T-cell (primary cell): Measurements from ENCODE around the gene ADAM22. TPM values are rescaled to one million over a fixed set of nuclear protein-coding genes. Genes with fewer than 3 reads are reported as not detected.

Experiments
- ATAC-seq, 4 experiments: fragments of 200-7000 bp in 3 of 4; fragments of 150-1000 bp in 1 of 4; cut with Tn5 transposase; replicated peaks in 1 of 4; 1 replicate in 3 of 4; 2 replicates in 1 of 4; pipeline ENCODE4 v1.10.0; 2021; ENCODE audit warnings: moderate library complexity in 3 of 4, mild to moderate bottlenecking in 2 of 4, moderate number of reproducible peaks in 1 of 4
- CTCF ChIA-PET, 2 donors: fragments of 300-600 bp; sonication (Branson Sonifier 250); formaldehyde crosslinking; loops; one replicate each; lab custom pipeline; 2022; ENCODE audit warnings: antibody characterized with exemption in 2 of 2; lab: Charles Lee
- POLR2A ChIA-PET, 2 donors: fragments of 300-600 bp; sonication (Branson Sonifier 250); formaldehyde crosslinking; loops; one replicate each; lab custom pipeline; 2022; ENCODE audit warnings: antibody characterized with exemption in 2 of 2; lab: Charles Lee
- DNase-seq, 35 experiments: peaks; one replicate each; pipeline versions ENCODE4 v3.0.0 to v3.0.0-alpha.2; 2013 to 2023
- H3K27ac ChIP-seq: one replicate; pipeline ENCODE4 v1.5.1; 2013; ENCODE audit warnings: low read length
- H3K27me3 ChIP-seq, 2 experiments: replicated peaks in 1 of 2; 1 replicate in 1 of 2; 2 replicates in 1 of 2; pipeline versions ENCODE4 v1.6.1 to v1.7.0; 2013; ENCODE audit warnings: low read length in 1 of 2, mixed read lengths in 1 of 2; ENCODE audit not compliant: control insufficient read depth in 2 of 2, insufficient read depth in 2 of 2; ENCODE audit errors: extremely low read depth in 1 of 2
- H3K36me3 ChIP-seq, 2 donors: 1 replicate in 1 of 2; 2 replicates in 1 of 2; pipeline versions ENCODE4 v1.6.1 to v1.7.0; 2013; ENCODE audit warnings: low read length in 1 of 2; ENCODE audit not compliant: control insufficient read depth in 2 of 2, insufficient read depth in 1 of 2; ENCODE audit errors: extremely low read depth in 1 of 2
- H3K4me1 ChIP-seq, 2 experiments: 1 replicate in 1 of 2; 2 replicates in 1 of 2; pipeline versions ENCODE4 v1.6.1 to v1.7.0; 2013; ENCODE audit warnings: low read length in 2 of 2, mixed read lengths in 1 of 2; ENCODE audit not compliant: insufficient read depth in 2 of 2, control insufficient read depth in 1 of 2; ENCODE audit errors: extremely low read depth in 1 of 2
- H3K4me3 ChIP-seq, 2 donors: 1 replicate in 1 of 2; 2 replicates in 1 of 2; pipeline versions ENCODE4 v1.5.1 to v1.7.0; 2013; ENCODE audit warnings: mild to moderate bottlenecking in 2 of 2, low read length in 1 of 2, moderate library complexity in 1 of 2; ENCODE audit not compliant: control insufficient read depth in 1 of 2; ENCODE audit errors: extremely low read depth in 1 of 2
- H3K9me3 ChIP-seq: 2 replicates; pipeline ENCODE4 v1.7.0; 2013
- H3K27ac Mint-ChIP-seq, 2 donors: one replicate each; pipeline ENCODE4 v1.8.0; 2020 to 2021; ENCODE audit warnings: mild to moderate bottlenecking in 2 of 2, mixed read lengths in 2 of 2
- H3K27me3 Mint-ChIP-seq, 2 donors: one replicate each; pipeline ENCODE4 v1.8.0; 2021 to 2022; ENCODE audit warnings: mixed read lengths in 2 of 2
- H3K36me3 Mint-ChIP-seq: one replicate; pipeline ENCODE4 v1.8.0; 2021; ENCODE audit warnings: mixed read lengths
- H3K4me1 Mint-ChIP-seq, 3 donors: one replicate each; pipeline ENCODE4 v1.8.0; 2020 to 2022; ENCODE audit warnings: mixed read lengths in 3 of 3, mild to moderate bottlenecking in 1 of 3
- H3K4me3 Mint-ChIP-seq, 3 donors: one replicate each; pipeline ENCODE4 v1.8.0; 2020 to 2022; ENCODE audit warnings: mild to moderate bottlenecking in 3 of 3, mixed read lengths in 3 of 3, moderate library complexity in 3 of 3
- H3K9me3 Mint-ChIP-seq, 3 donors: one replicate each; pipeline ENCODE4 v1.8.0; 2020 to 2022; ENCODE audit warnings: mixed read lengths in 3 of 3
- WGBS: methylation state at CpG from one replicate; pipeline ENCODE4 v1.1.5; 2013; ENCODE audit warnings: missing lambda C conversion rate; ENCODE audit not compliant: insufficient coverage; 5-methylcytosine and 5-hydroxymethylcytosine counted together
- total RNA-seq, 35 experiments: library from RNA in 6 of 35; stranded (reverse) in 6 of 35; fragments of 120-200 nt in 1 of 35; gene quantifications; one replicate each; pipeline versions ENCODE4 v1.2.1 to v1.2.4 and lab custom pipeline; 2013 to 2026

Gene ADAM22
- total RNA-seq, 5 donors from 2014 or later (not counting 1 experiment from before 2014, with no cell fraction given): 2.9 to 5.6 (median 4.3) TPM

DNA sequence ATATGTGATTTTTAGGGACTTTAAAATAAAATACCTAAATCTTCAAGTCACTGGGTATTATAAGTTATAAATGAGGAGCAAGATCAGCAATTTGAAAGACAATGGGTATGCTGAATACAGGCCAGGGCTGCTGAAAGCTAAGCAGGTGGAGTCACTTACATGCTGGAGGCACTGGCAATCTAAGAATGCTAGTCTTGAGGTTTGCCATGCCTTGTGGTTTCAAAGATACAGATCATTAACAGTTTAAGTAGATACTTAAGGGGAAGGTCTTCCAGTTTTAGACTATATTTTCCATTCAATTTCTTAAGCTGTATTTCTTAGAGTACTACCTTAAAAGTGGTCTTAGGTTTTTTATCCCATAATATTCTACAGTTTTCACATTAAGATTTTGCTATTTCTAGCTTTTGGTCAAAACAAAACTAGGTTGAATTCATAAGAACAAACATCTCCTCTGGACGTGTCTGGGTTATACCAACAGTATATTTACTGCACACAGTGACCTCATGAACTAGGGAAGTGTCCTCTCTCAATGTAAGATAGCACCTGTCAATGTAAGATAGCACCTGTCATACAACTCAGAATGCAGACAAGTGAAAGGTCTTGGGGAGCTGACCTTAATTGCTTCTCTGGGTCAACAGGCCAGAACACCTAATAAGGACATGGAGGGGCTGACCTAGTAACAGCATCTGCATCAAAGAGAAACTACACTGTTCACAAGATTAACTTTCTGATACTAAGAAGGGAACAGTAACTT is 283.8 kb downstream of the ADAM22 start:
- Histone ChIP-seq H3K36me3 (peaks cover 0 to 37% of the 10 kb centered on the region in 2 donors), H3K9me3 (no peaks in the 10 kb centered on the region), H3K4me1 (peaks cover 14 to 17% of the 10 kb centered on the region in 2 experiments), H3K27me3 (no peaks in the 10 kb centered on the region), H3K27ac (peak overlapping the region; percentile 73), H3K4me3 (peak overlapping the region in 1 of 2 donors; percentile 77)
- Mint-ChIP-seq H3K36me3 (peaks cover 26% of the 10 kb centered on the region), H3K9me3 (no peaks in the 10 kb centered on the region), H3K4me3 (peak overlapping the region; percentile 89 to 98 (median 97)), H3K4me1 (peaks cover 41 to 58% (median 52%) of the 10 kb centered on the region in 3 donors), H3K27ac (peak overlapping the region; percentile 83 to 87), H3K27me3 (no peaks in the 10 kb centered on the region)
- DNase-seq (peak in 1 of 35 experiments; percentile 42), ATAC-seq (no peak)
- CTCF ChIA-PET: interaction anchor here (1.0 to 1.3 kb wide), 2 partner anchors 10 to 59 kb away, joined by 3 to 5 read pairs; no protein-coding TSS in a partner anchor
- POLR2A ChIA-PET: interaction anchor here in 1 of 2 donors (0.7 kb wide), 1 partner anchor 998 kb away, joined by 3 read pairs; the partner anchor contains the start of gene TMEM243
- no CpG with 5 or more reads among the region's 1 CpG for WGBS

DNA sequence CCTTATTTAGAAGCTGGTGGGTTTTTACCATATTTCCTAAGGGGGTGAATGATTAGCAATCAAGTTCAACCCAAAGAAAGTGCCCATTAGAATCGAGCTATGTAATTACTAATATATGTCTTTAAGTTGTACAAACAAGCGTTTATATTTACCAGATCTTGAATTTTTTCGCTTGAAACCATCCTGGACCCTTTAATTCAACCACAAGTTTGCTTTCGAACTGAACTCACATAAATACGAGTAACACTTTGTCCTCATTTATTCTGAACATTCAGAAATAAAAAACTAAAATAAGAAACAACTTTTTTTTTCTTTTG is 284.3 kb downstream of the ADAM22 start:
- Mint-ChIP-seq H3K4me1 (peaks cover 38 to 53% (median 52%) of the 10 kb centered on the region in 3 donors), H3K9me3 (no peaks in the 10 kb centered on the region), H3K4me3 (peak overlapping the region; percentile 89 to 98 (median 97)), H3K36me3 (peaks cover 21% of the 10 kb centered on the region), H3K27me3 (no peaks in the 10 kb centered on the region), H3K27ac (peak overlapping the region; percentile 83 to 87)
- POLR2A ChIA-PET: interaction anchor here in 1 of 2 donors (0.7 kb wide), 1 partner anchor 999 kb away, joined by 3 read pairs; the partner anchor contains the start of gene TMEM243
- Histone ChIP-seq H3K27me3 (no peaks in the 10 kb centered on the region), H3K36me3 (peaks cover 0 to 32% of the 10 kb centered on the region in 2 donors), H3K4me1 (peaks cover 14 to 17% of the 10 kb centered on the region in 2 experiments), H3K9me3 (no peaks in the 10 kb centered on the region), H3K4me3 (peak overlapping the region; percentile 77 to 84), H3K27ac (peak overlapping the region; percentile 73)
- no peak for ATAC-seq
- CTCF ChIA-PET: interaction anchor here (0.6 to 1.3 kb wide), 3 partner anchors 11 to 59 kb away, joined by 3 to 5 read pairs (median 3); no protein-coding TSS in a partner anchor
- no peak for DNase-seq
- WGBS: 0% methylated on average over 2 of the region's 5 CpGs

DNA sequence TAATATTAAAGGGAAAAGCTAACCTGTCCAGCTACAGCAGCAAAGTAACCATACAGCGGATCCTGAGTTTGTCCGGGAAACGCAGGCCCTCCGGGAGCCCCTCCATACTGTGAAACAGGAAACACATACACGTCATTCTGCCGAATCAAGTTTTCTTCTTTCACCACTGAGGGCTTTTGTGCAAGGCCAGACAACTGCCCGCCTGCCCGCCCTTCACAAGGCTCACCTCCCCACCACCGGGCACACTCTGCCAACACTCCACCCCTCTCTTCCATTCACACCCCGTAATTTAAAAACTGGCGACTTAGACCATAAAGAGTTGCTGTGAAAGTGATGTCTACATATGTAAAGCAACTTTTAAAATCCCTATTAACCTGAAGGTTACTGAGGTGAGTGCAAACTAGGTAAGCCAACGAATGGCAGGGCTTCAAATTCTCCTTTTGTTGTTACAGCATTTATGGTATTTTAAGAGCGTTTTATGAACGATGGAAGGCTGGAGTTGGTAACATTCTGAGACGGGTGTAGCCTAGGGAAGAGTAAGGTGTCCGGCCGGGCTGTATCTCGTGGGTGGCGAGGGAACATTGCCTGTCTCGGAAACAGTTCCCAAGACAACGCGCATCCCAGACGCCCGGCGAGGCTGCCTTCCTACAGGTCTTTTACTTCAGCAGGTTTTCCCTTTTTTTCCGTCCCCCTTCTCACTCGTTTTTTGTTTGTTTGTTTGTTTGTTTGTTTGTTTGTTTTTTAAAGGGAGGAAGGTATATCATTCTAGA is 285.0 kb downstream of the ADAM22 start:
- H3K9me3 ChIP-seq: no peaks in the 10 kb centered on the region
- ChIA-PET CTCF (interaction anchor here (0.6 to 1.3 kb wide), 3 partner anchors 11 to 60 kb away, joined by 3 to 5 read pairs (median 3); no protein-coding TSS in a partner anchor), POLR2A (interaction anchor here in 1 of 2 donors (0.7 kb wide), 1 partner anchor 1000 kb away, joined by 3 read pairs; the partner anchor contains the start of gene TMEM243)
- no peak for ATAC-seq
- peaks cover 14 to 17% of the 10 kb centered on the region in 2 experiments for H3K4me1 ChIP-seq
- H3K27me3 ChIP-seq: no peaks in the 10 kb centered on the region
- Mint-ChIP-seq H3K4me1 (peaks cover 32 to 49% (median 49%) of the 10 kb centered on the region in 3 donors), H3K36me3 (peaks cover 17% of the 10 kb centered on the region), H3K27me3 (no peaks in the 10 kb centered on the region), H3K9me3 (no peaks in the 10 kb centered on the region), H3K4me3 (peak overlapping the region; percentile 89 to 98 (median 97)), H3K27ac (peak overlapping the region; percentile 83 to 87)
- peaks cover 0 to 27% of the 10 kb centered on the region in 2 donors for H3K36me3 ChIP-seq
- H3K4me3 ChIP-seq: peak overlapping the region; percentile 77 to 84
- DNase-seq: peak in 21 of 35 experiments; percentile 0 to 59 (median 11)
- peak overlapping the region; percentile 73 for H3K27ac ChIP-seq
- whole genome bisulfite sequencing: 2% methylated on average over 11 of the region's 27 CpGs

DNA sequence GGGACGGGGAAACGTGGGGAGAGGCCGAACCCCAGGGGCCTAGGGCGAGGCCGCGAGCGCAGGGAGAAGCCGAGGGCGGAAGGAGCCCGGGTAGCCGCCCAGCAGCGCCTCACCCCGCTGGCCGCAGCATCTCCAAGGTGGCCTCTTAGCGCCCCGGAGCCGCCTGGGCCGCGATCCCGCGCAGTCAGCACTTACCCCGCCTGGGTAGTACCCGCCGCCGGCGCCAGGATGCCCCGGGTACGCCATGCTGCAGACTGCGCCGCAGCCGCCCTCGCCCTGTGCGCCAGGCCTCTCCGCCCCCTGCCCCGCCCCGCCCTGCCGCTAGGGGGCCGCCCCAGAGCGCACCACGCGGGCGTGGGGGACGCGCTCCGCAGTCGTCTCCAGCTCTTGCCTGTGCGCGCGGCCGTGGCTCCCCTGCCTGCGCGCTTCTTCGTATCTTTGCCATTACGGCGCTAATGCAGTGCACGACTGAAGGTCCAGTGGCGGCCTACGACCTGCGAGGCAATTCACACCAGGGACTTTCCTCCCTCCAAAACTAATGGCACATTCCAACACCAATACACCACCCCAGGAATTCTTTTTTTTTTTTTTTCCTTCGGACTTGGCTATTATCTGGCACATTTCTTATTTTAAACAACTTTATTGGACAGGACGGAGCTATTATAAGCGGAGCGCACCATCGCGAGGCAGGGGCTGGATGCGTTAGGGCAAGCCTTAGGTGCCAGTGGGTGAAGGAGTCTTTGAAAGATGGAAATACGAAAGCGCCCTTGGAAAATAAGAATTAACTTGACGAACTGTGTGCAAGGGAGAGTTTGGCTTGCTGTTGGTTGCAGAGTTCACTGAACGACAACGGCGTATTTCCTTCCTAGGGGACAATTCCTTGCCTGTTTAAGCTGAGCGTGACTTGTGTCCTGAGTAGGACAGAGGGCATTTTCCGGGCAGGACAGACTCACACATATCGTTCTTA is 286.0 kb downstream of the ADAM22 start, which contains the start of gene SRI:
Gene SRI, minus strand, starts transcription at position 258 of the 967 bp plus-strand sequence. Its CDS starts 12 bp downstream, at position 246.
- H3K9me3 ChIP-seq: no peaks in the 10 kb centered on the region
- H3K4me3 ChIP-seq: peak within 1 kb of the TSS; percentile 77 to 94
- peak; percentile 85 to 95 (median 90) for DNase-seq
- WGBS: under 1% methylated on average over 71 of the region's 75 CpGs
- Mint-ChIP-seq H3K9me3 (no peaks in the 10 kb centered on the region), H3K4me1 (peaks cover 28 to 43% (median 42%) of the 10 kb centered on the region in 3 donors), H3K36me3 (peaks cover 9% of the 10 kb centered on the region), H3K4me3 (peak within 1 kb of the TSS; percentile 89 to 98 (median 97)), H3K27me3 (no peaks in the 10 kb centered on the region), H3K27ac (peak within 1 kb of the TSS; percentile 94 to 95)
- ATAC-seq: peak; percentile 95 to 100 (median 98)
- H3K4me1 ChIP-seq: peaks cover 14 to 17% of the 10 kb centered on the region in 2 experiments
- ChIA-PET POLR2A (interaction anchor here (0.6 to 0.8 kb wide), 3 partner anchors 12 to 286 kb away, joined by 3 to 4 read pairs (median 4); partner anchors contain the start of gene ADAM22 (in 1 of the 2)), CTCF (interaction anchor here (0.6 to 1.3 kb wide), 10 partner anchors 11 to 1045 kb away, joined by 3 to 8 read pairs (median 3); partner anchors contain the start of gene ADAM22 (in 1 of the 2))
- H3K27me3 ChIP-seq: no peaks in the 10 kb centered on the region
- peaks cover 0 to 18% of the 10 kb centered on the region in 2 donors for H3K36me3 ChIP-seq
- peak within 1 kb of the TSS; percentile 73 for H3K27ac ChIP-seq

DNA sequence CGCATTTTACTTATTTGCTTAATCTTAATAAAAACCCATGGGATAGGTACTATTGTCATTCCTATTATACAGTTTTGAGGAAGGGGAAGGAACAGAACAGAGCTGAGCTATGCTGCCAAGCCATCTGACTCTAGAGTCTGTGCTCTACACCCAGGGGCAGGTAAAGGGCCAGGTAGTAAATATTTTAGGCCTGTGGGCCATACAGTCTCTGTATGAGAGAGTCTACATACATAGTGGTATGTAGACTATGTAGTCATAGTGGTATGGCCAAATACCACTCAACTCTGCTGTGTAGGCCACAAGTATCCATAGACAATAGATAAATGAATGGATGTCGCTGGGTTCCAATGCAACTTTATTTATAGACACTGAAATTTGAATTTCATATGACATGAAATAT is 289.2 kb downstream of the ADAM22 start:
- WGBS: no CpG with 5 or more reads among the region's 2 CpGs
- Mint-ChIP-seq H3K4me3 (no peak overlapping the region), H3K9me3 (peaks cover 0 to 1% (median 0%) of the 10 kb centered on the region in 3 donors), H3K27ac (no peak overlapping the region), H3K27me3 (peaks cover 0 to 5% of the 10 kb centered on the region in 2 donors), H3K4me1 (peaks cover 16 to 19% (median 18%) of the 10 kb centered on the region in 3 donors), H3K36me3 (peaks cover 1% of the 10 kb centered on the region)
- H3K4me3 ChIP-seq: no peak overlapping the region
- peaks cover 10 to 11% of the 10 kb centered on the region in 2 experiments for H3K4me1 ChIP-seq
- ChIA-PET POLR2A (no interaction called here), CTCF (no interaction called here)
- H3K9me3 ChIP-seq: no peaks in the 10 kb centered on the region
- no peak overlapping the region for H3K27ac ChIP-seq
- H3K27me3 ChIP-seq: no peaks in the 10 kb centered on the region
- ATAC-seq: no peak
- no peak for DNase-seq
- H3K36me3 ChIP-seq: no peaks in the 10 kb centered on the region
